Measurements from ENCODE around the gene LCN15.
"Not testable (repeated sequence)": the region's sequence is repeated elsewhere in the genome, so short reads cannot be mapped to it uniquely, and the experiment has no call there.

LCN15 gene

GRCh38 chr9:136793086-136793946, 29.0 kb upstream of the LCN15 start:
- DNase-seq, result no peak

- no peak for DNase-seq
These were observed 28.2 kb upstream of the LCN15 start for GRCh38 chr9:136792321-136793085.

- peak; percentile 14 for DNase-seq
These were observed 27.4 kb upstream of the LCN15 start for GRCh38 chr9:136791516-136792276.

GRCh38 chr9:136790640-136791515, 26.6 kb upstream of the LCN15 start, which contains the start of gene TMEM141:
TSS of gene TMEM141 (plus strand) at chr9:136791344. CDS start at chr9:136791371, 27 bp downstream.
- peak; percentile 96 for DNase-seq

GRCh38 chr9:136789523-136789937, 25.2 kb upstream of the LCN15 start:
- DNase-seq, result no peak

GRCh38 chr9:136788644-136789522, 24.6 kb upstream of the LCN15 start:
- not testable (repeated sequence) for DNase-seq

- peak; percentile 37 for DNase-seq
These were observed 23.5 kb upstream of the LCN15 start for GRCh38 chr9:136787690-136788400.

GRCh38 chr9:136786983-136787382, 22.7 kb upstream of the LCN15 start:
- not testable (repeated sequence) for DNase-seq

GRCh38 chr9:136786451-136786850, 22.1 kb upstream of the LCN15 start:
- no peak for DNase-seq

GRCh38 chr9:136785565-136786355, 21.4 kb upstream of the LCN15 start:
- DNase-seq, result not testable (repeated sequence)

GRCh38 chr9:136784997-136785361, 20.7 kb upstream of the LCN15 start:
- DNase-seq, result no peak

- peak; percentile 49 for DNase-seq
These were observed 20.1 kb upstream of the LCN15 start for GRCh38 chr9:136784249-136784996.

GRCh38 chr9:136782452-136782851, 18.1 kb upstream of the LCN15 start:
- no peak for DNase-seq

- DNase-seq, result no peak
These were observed 15.5 kb upstream of the LCN15 start for GRCh38 chr9:136779808-136780207.

GRCh38 chr9:136777359-136777758, 13.0 kb upstream of the LCN15 start:
- DNase-seq, result no peak

- no peak for DNase-seq
These were observed 12.6 kb upstream of the LCN15 start for GRCh38 chr9:136776947-136777346.

- DNase-seq, result no peak
These were observed 10.9 kb upstream of the LCN15 start for GRCh38 chr9:136775191-136775590.

GRCh38 chr9:136774416-136775045, 10.2 kb upstream of the LCN15 start:
- DNase-seq, result no peak

All from NCI-H1694 treated with DMSO at 0.1 percent for 48 hours (cell line).